HG03520 (cell line): ENCODE data around the gene PSMA4.
"Not testable (repeated sequence)": the region's sequence is repeated elsewhere in the genome, so short reads cannot be mapped to it uniquely, and the experiment has no call there.

ENCODE experiments used
- ATAC-seq: cut with Tn5 transposase; IDR thresholded peaks from one replicate; pipeline ENCODE4 v1.9.1; 2021; ENCODE audit warnings: mild to moderate bottlenecking, moderate library complexity; ENCODE audit not compliant: unreplicated experiment

PSMA4 gene

DNA sequence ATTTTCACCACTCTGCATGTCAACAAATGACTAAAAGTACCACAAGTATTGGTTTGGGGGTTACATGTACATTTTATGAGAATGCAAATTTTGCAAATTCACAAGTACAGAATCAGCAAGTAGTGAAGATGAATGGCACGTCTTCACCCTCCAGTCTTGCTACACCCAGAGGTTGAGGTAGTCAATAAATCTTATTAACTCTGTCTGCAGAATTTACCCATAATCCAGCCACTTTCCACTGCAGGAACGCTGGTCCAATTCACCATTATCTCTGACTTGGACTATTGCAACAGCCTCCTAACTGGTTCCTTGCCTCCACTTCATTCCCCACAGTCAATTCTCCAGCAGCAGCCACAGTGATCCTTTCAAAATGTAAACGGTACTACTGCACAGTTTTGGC, 10.6 kb downstream of the PSMA4 start:
- ATAC-seq, result no peak

DNA sequence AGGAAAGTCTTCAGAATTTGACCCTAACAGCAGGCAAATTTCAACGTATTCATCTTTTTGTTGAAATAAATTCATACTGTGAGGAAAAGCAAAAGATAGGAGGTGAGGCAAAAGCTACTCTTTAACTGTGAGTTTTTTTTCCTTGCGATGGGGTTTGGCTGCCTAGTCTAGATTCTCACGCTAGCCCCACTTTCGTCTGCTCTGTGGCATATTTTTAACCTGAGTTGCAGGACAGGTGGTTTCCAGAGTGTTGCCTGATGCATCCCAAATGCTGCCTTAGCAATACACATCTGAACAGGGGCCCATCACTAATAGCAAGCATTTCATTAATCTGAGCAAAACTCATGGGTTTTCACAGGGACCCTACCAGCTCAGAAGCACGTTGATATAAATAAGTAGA, 11.7 kb downstream of the PSMA4 start:
- ATAC-seq, result no peak

DNA sequence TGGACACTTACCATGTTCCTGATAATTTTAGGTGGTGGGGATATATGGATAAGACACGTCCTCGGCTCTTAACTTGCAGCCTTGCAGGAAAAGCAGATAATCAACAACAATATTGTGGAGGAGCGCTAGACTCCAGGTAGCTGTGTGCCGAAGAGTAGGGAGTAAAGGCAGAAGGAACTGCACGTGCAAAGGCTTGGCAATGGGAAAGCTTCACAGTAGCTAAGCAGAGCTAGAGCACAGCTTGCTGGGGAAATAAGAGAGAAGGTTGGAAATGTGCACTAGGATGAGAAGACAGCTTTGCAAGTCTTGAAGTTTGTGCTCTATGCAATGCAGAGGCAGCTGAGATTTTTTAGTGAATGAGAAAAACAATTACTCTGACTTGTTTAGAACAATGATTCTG, 12.4 kb downstream of the PSMA4 start:
- no peak for ATAC-seq

DNA sequence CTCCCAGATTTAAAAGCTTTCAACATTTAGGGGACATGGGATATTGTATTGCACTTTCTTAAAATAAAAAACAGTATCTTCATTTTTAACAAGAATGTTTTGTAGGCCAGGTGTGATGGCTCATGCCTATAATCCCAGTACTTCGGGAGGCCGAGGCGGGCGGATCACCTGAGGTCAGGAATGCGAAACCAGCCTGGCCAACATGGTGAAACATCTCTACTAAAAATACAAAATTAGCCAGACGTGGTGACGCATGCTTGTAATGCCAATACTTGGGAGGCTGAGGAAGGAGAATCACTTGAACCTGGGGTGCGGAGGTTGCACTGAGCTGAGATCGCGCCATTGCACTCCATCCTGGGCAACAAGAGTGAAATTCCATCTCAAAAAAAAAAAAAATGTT, 20.0 kb downstream of the PSMA4 start:
- ATAC-seq, result not testable (repeated sequence)

DNA sequence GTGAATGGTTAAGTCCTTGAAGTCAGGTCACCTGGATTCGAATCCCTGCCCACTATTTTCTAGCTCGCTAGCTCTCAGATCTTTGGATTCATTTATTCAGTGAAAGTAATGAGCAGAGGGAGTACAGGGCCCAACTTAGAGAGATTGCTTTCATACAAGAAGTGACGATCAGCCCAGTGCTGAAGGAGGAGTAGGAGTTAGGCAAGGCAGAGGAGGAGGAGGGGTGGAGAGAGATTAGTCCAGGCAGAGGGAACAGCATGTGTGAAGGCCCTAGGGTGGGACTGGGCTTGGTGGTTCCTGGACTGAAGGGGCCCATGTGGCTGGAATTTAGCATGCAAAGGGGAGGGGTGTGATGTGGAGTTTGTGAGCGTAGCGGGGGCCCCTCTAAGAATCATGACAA, 21.2 kb downstream of the PSMA4 start:
- no peak for ATAC-seq

DNA sequence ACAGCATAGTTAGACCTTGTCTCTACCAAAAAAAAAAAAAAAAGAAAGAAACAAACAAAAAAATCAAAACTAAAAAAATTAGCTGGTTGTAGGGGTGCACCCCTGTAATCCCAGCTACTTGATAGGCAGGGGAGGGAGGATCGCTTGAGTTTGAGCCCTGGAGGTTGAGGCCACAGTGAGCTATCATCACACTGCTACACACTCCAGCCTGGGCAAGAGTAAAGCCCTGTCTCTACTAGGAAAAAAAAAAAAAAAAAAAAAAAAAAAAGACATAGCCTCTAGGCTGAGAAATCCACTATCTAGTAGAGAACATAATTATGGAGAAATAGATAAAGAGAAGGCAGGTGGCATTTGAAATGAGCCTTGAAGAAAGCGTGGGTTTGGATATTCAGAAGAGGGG, 22.8 kb downstream of the PSMA4 start:
- ATAC-seq, result no peak

DNA sequence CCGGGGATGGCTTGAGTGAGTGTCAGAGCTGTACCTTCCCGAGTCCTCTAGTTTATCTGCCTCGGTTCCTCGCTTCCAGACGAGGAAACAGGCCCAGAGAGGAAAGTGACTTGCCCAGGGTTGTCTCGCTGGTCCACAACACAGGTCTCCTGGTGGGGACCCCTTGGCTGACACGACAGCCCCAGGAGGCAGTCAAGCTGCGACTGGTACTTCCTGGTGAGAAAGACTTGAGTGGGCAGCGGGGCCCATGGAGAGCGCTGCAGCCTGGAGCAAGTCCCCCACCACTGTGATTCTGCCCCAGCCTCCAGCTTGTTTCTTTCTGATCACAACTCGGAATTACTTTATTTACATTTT, 24.5 kb downstream of the PSMA4 start:
- no peak for ATAC-seq

DNA sequence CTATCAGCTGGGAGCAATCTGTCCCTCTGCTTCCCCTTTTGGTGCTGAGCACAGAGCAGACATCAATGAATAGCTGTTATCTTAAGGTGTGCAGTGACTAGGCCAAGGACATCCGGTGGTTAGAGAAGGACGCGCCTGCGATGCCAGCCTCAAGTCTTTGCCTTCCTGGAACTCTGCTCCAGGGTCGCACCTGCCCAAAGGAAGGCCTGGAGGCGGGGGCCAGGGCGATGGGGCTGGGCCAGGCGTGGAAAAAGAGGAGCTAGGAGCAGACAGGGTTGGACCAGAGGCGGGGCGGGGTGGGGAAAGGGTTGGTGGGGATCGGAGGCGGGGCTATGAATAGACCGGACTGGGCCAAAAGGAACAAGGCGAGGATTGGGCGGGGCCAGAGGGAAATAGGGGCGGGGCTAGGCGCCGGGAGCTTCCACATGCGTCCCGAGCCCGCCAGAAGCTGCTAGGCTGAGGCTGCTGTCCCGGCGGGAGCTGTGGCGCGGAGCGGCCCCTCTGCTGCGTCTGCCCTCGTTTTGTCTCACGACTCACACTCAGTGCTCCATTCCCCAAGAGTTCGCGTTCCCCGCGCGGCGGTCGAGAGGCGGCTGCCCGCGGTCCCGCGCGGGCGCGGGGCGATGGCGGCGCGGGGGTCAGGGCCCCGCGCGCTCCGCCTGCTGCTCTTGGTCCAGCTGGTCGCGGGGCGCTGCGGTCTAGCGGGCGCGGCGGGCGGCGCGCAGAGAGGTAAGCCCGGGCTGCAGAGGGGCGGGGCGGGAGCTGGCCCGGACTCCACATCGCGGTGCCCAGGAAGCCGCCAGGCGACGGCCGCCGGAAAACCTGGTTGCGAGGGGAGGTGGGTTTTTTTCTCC, 25.1 kb downstream of the PSMA4 start, which contains the start of gene CHRNA5:
TSS of gene CHRNA5 (plus strand) at position 424 of the 854 bp plus-strand sequence. CDS start at position 624, 200 bp downstream.
- ATAC-seq, result peak; percentile 79

DNA sequence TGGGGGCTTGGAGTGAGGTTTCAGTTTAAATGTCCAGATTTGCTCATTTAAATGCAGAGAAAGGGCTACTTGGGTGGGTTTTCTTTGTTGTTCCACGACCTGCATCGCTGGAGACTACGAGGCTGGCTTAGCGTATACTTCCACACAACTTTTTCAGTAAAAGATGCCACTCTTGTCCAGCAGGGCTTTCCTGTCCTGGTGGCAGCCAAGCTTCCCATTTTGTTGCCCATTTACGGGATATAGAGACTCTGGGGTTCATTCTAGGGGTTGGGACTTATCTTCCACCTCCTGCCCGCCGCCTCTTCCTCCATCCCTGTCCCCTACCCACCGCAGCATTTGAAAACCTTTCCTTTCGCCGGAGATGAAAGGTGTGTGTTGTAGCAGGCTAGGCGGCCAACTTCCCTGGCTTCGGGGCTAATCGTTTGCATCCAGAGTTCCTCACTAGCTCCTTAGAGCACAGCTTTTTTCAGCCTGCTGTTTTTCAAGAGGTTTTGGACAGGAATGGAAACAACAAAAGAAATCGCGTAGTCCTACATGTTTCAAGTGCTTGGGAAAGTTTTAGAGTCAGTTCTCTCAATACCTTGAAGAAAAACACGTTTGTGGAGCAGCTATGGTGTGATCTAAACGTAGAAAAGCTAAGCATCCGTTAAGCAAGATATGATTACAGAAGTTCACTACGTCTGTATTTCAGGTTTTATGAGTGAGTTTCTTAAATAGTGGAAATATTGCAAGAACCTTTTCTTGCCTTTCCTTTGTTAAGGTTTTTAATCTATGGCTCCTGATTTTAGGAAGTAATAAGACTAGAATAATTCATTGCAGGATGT, 25.9 kb downstream of the PSMA4 start:
- no peak for ATAC-seq

DNA sequence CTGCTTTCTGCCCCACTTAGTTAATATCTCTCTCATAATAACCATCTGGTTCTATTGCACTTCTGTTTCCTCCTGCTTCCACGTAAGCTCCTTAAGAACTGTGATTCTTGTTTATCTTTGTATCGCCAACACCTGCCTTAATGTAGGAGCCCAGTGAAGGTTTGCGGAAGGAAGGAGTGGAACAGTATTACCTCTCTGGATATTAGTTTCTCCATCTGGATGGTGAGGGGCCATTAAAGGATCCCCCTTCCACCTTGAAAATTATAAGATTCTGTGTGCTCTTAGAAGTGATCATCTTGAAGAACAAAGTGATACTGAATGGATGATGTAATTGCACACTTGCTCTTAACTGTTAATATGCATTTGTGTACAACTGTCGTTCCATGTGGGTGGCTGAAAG, 27.3 kb downstream of the PSMA4 start:
- ATAC-seq, result no peak

DNA sequence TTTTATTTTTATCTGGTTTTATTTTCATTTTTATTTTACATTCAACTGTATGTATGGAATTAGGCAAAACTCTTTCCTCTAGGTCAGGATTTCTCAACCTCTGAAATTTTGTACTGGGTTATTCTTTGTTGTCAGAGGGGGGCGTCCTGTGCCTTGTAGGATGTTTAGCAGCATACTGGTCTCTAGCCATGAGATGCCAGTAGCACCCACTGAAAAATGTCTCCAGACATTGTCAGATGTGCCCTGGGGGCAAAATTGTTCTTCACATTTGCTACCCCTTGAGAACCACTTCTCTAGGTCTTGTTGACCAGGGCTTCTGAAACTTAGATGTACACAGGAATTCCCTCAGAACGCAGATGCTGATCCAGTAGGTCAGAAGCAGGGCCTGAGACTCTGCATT, 30.5 kb downstream of the PSMA4 start:
- ATAC-seq, result no peak

DNA sequence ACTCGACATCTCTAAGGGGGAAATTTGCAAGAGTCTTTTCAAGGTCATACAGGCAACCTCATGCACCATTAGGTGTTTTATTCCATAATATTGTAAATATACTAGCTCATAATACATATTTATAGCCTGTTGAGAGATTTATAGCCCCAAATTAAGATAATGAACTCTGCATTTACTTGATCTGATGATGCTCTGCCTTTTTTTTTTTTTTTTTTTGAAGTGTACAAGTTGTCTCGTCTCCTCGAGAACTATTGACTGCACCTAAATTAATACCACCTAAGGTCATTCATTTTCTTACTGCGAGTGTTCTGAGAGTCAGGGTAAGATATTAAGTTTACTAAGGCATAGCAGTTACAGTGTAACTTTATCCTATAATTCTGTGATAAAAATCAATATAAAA, 31.1 kb downstream of the PSMA4 start:
- ATAC-seq, result no peak

DNA sequence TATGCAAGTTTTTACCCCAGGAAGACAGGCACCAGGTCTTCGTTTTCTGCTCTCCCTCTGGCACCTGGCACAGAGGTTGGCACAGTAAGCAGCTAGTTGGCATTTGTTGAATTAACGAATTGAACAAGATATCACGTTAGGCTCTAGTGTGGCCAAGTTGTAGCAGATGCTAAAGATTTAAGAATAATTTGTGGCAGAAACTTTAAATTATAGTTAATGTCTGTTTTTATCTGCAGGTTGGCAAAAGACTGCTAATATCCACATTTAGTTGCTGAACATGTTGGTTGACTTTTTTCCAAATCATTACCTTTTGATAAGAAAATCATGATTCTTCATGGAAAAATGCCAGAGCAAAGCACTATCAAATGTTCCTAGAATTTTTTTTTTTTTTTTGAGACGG, 33.2 kb downstream of the PSMA4 start:
- no peak for ATAC-seq

DNA sequence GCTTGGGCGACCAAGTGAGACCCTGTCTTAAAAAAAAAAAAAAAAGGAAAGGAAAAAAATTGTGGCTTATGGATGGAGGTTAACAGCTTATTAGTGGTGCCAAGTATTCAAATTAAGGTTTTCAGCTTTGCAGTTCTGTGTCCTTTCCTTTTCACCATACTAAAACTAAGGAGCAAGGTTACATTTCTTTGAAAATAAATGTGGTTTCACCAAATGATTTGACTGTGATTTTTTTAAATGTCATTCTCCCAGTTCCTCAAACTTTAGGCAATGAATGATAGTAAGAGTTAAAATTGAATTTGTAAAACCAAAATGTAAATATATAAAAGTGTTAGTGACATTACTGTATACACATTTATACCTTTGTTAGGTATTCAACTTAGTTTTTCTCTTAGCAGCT, 34.7 kb downstream of the PSMA4 start:
- no peak for ATAC-seq

DNA sequence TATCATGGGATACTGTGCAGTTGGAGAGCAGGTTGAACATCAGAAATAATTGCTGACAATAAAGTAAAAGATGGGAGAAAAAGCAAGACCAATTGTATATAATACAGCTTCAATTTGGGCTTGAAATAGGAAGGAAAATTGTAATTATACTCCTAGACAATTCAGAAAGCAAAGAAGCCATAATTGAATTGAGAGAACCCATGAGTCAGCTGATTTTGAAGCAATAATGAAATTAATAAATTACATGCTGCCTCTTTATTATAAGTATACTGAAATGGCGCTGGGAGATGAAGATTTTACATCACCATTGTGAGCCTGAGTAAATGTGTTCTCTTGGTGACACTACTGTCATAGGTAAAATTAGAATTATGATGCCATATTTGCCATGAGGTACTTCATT, 57.3 kb downstream of the PSMA4 start:
- no peak for ATAC-seq

DNA sequence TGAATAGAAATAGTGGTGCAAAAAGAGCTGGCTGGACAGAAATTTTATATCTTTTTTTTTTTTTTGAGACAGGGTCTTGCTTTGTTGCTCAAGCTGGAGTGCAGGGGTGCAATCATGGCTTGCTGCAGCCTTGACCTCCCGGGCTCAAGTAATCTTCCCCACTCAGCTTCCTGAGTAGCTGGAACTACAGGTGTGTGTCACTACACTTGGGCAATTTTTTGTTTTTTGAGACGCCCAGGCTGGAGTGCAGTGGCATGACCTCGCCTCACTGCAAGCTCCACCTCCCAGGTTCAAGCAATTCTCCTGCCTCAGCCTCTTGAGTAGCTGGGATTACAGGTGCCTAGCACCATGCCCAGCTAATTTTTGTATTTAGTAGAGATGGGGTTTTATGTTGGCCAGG, 58.1 kb downstream of the PSMA4 start:
- no peak for ATAC-seq

DNA sequence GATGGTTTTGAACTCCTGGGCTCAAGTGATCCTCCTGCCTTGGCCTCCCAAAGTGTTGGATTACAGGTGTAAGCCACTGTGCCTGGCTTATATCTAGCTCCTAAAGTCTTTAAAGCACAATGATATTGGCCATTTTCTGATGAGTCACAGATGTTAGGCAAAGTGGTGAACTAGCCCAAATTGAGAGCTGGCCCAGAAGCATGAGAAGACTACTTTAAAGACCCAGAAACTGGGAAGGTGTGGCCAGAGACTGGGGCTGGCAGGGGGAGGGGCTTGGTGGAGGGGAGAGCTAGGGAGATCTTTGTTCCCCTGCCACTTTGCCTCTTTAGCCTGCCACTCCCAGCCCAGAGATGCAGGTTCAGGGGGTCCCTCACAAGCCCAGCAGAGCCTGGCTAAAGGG, 58.9 kb downstream of the PSMA4 start:
- ATAC-seq, result no peak
